ENCODE measurements around the gene UQCR10.

DNA sequence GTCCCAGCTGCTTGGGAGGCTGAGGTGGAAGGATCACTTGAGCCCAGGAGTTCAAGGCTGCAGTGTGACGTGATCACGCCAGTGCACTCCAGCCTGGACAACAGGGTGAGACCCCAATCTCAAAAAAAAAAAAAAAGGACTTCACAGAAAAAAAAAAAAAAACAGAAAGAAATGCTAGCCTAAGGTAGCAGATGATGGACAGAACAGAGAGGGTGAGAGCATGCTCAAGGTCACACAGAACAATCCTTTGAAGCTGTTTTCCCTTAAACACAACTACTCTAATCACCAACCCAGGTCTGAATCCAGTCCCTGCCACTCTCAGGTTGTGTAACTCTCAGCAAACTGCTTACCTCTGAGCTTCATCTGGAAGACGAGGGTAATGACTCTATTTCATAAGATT is 10.1 kb upstream of the UQCR10 start:
- no peak for TF ChIP-seq CTCF (IDR thresholded peaks at IDR 0.05)
- TF ChIP-seq POLR2A (IDR thresholded peaks at IDR 0.05), result no peak
- no peak for TF ChIP-seq EP300 (IDR thresholded peaks at IDR 0.05)
- TF ChIP-seq POLR2AphosphoS5 (IDR thresholded peaks at IDR 0.05), result no peak

Data from sigmoid colon (tissue), 4 donors.